ENCODE measurements around the gene FURIN. TPM values are rescaled to one million over a fixed set of nuclear protein-coding genes. Genes with fewer than 3 reads are reported as not detected.

Gene FURIN
- total and polyA plus RNA-seq, 9 of the 15 experiments (the other 6 are each of a cell fraction or from before 2014, with no cell fraction given): 0.92 to 99.9 (median 34.8) TPM

GRCh38 chr15:90883976-90884718 lies 15.8 kb downstream of the FURIN start, which contains the start of gene FES (continued):
- TF ChIP-seq, protein P1, sequence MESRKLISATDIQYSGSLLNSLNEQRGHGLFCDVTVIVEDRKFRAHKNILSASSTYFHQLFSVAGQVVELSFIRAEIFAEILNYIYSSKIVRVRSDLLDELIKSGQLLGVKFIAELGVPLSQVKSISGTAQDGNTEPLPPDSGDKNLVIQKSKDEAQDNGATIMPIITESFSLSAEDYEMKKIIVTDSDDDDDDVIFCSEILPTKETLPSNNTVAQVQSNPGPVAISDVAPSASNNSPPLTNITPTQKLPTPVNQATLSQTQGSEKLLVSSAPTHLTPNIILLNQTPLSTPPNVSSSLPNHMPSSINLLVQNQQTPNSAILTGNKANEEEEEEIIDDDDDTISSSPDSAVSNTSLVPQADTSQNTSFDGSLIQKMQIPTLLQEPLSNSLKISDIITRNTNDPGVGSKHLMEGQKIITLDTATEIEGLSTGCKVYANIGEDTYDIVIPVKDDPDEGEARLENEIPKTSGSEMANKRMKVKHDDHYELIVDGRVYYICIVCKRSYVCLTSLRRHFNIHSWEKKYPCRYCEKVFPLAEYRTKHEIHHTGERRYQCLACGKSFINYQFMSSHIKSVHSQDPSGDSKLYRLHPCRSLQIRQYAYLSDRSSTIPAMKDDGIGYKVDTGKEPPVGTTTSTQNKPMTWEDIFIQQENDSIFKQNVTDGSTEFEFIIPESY (CRISPR knock-in tag; IDR thresholded peaks at IDR 0.05): peak; percentile 69

DNA sequence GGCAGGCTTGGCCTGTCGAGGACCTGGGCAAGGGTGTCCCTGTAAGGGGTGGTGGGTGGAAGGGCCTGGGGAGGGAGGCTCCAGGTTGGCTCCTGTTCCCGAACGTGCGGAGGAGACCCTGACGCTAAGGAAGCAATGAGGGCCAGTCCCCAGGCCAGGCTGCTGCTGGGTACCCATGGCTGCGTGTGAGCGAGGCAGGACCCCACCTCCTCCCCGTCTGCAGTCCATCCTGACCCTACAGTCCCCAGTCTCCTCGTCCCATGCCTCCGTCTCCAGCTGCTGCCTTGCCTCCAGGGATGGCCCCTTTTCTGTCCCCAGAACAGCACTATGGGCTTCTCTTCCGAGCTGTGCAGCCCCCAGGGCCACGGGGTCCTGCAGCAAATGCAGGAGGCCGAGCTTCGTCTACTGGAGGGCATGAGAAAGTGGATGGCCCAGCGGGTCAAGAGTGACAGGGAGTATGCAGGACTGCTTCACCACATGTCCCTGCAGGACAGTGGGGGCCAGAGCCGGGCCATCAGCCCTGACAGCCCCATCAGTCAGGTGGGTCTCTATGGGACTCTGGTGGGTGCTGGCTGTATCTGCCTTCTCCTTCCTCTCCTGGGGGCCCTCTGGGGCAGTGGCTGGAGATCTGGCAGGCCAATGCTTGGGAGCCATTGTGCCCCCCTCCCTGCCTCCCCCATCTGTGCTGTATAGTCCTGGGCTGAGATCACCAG lies 16.5 kb downstream of the FURIN start:
- TF ChIP-seq POLR3G (IDR thresholded peaks at IDR 0.05; ENCODE audit: extremely low read depth, insufficient read length, insufficient replicate concordance): no peak
- TF ChIP-seq SOX6 (IDR thresholded peaks at IDR 0.05): no peak
- 0 out of 2 replicates have a peak, but pooled peaks have one; percentile 5 for TF ChIP-seq RBFOX2 (IDR thresholded peaks at IDR 0.05; ENCODE audit: low read depth, low read length)
- 0 out of 2 replicates have a peak, but pooled peaks have one; percentile 37 for TF ChIP-seq ZFX (CRISPR knock-in tag; IDR thresholded peaks at IDR 0.05)
- TF ChIP-seq ETV5 (CRISPR knock-in tag; IDR thresholded peaks at IDR 0.05; ENCODE audit: low read depth): no peak
- peak; percentile 10 for TF ChIP-seq RBM22 (IDR thresholded peaks at IDR 0.05; ENCODE audit: low read depth, low read length, poor library complexity, severe bottlenecking)
- Histone ChIP-seq H3K36me3 (ENCODE audit: control insufficient read depth, insufficient read depth, low read length) (peaks cover 36% of the 10 kb centered on the region; the same call in 2 of the 3 replicates), H3K27me3 (ENCODE audit: control insufficient read depth in 2 of 2, insufficient read depth in 2 of 2, low read length in 2 of 2) (no peaks in the 10 kb centered on the region), H3K4me3 (no peak overlapping the region), H3K9ac (ENCODE audit: insufficient read depth in 1 of 2, low read depth in 2 of 2, low read length in 2 of 2) (peak overlapping the region in 1 of 2 experiments; percentile 46; a peak in 2 of 4 replicates), H2AFZ (ENCODE audit: low read depth, low read length) (no peak overlapping the region), H3K79me2 (ENCODE audit: control insufficient read depth, insufficient read depth, low read length) (no peaks in the 10 kb centered on the region), H3K9me1 (ENCODE audit: control insufficient read depth, insufficient read depth, low read length) (peaks cover 3% of the 10 kb centered on the region), H3K9me3 (replicated peaks; ENCODE audit: control insufficient read depth, insufficient read depth, low read depth, low read length) (no peaks in the 10 kb centered on the region), H3K4me1 (replicated peaks in 1 of 2; ENCODE audit: control insufficient read depth in 2 of 2, insufficient read depth in 2 of 2, low read length in 2 of 2) (peaks cover 10 to 70% of the 10 kb centered on the region in 2 experiments; a peak in 4 of 5 replicates), H3K27ac (ENCODE audit: extremely low read depth, low read depth, low read length) (no peak overlapping the region), H4K20me1 (replicated peaks; ENCODE audit: control insufficient read depth, insufficient read depth, low read length) (peaks cover 6% of the 10 kb centered on the region; the same call in 1 of the 2 replicates), H3K4me2 (ENCODE audit: insufficient read depth, low read length) (no peak overlapping the region)
- WGBS (ENCODE audit: insufficient coverage, low coverage, missing lambda C conversion rate): 84% methylated on average over 10 of the region's 16 CpGs
- in situ Hi-C loops (cut with MboI) (loop anchor here (5.0 to 10.0 kb wide), 3 partner anchors 238 to 570 kb away; no protein-coding TSS in a partner anchor), intact Hi-C loops (cut with micrococcal nuclease) (loop anchor here (5.0 to 10.0 kb wide), 4 partner anchors 68 to 560 kb away; no protein-coding TSS in a partner anchor)
- BruUV-seq (replicated peaks): no TSS peak
- ATAC-seq (no peak), DNase-seq (ENCODE audit: extremely low read depth in 1 of 4, low spot score in 3 of 4) (no peak), FAIRE-seq (no peak)
- POLR2A ChIA-PET: interaction anchor here (0.6 to 2.6 kb wide), 4 partner anchors 10 to 644 kb away, joined by 3 to 11 read pairs (median 4); no protein-coding TSS in a partner anchor
- CTCF ChIA-PET (ENCODE audit: low intra/inter-chr PET ratio): interaction anchor here (0.9 to 2.1 kb wide), 3 partner anchors 237 to 590 kb away, joined by 3 to 11 read pairs (median 9); no protein-coding TSS in a partner anchor

All from K562 (cell line).